NOMO-1 (cell line): ENCODE data around the gene FBXL7.

Experiments
- DNase-seq, 2 experiments: peaks; one replicate each; lab custom pipeline; 2025; ENCODE audit not compliant: unreplicated experiment in 2 of 2; lab: John Stamatoyannopoulos, UW

Gene FBXL7

GRCh38 chr5:15741591-15741990, 241.6 kb downstream of the FBXL7 start:
- DNase-seq: no peak

GRCh38 chr5:15746833-15747232, 246.9 kb downstream of the FBXL7 start:
- no peak for DNase-seq

- DNase-seq: no peak
Measured at GRCh38 chr5:15748266-15748665, 248.3 kb downstream of the FBXL7 start.

- no peak for DNase-seq
Measured at GRCh38 chr5:15752663-15753285, 252.8 kb downstream of the FBXL7 start.

GRCh38 chr5:15753752-15754151, 253.8 kb downstream of the FBXL7 start:
- DNase-seq: no peak

GRCh38 chr5:15757103-15757502, 257.1 kb downstream of the FBXL7 start:
- no peak for DNase-seq

- DNase-seq: no peak
Measured at GRCh38 chr5:15757619-15758018, 257.6 kb downstream of the FBXL7 start.

GRCh38 chr5:15762668-15763067, 262.7 kb downstream of the FBXL7 start:
- no peak for DNase-seq

GRCh38 chr5:15763754-15764153, 263.8 kb downstream of the FBXL7 start:
- DNase-seq: no peak

- DNase-seq: no peak
Measured at GRCh38 chr5:15768936-15769335, 269.0 kb downstream of the FBXL7 start.

GRCh38 chr5:15772131-15772530, 272.2 kb downstream of the FBXL7 start:
- DNase-seq: no peak

- no peak for DNase-seq
Measured at GRCh38 chr5:15774632-15775031, 274.7 kb downstream of the FBXL7 start.

GRCh38 chr5:15776346-15776745, 276.4 kb downstream of the FBXL7 start:
- DNase-seq: no peak

- no peak for DNase-seq
Measured at GRCh38 chr5:15783734-15784133, 283.8 kb downstream of the FBXL7 start.

- DNase-seq: no peak
Measured at GRCh38 chr5:15785531-15785981, 285.6 kb downstream of the FBXL7 start.

- DNase-seq: no peak
Measured at GRCh38 chr5:15786326-15786725, 286.3 kb downstream of the FBXL7 start.

- DNase-seq: no peak
Measured at GRCh38 chr5:15786884-15787283, 286.9 kb downstream of the FBXL7 start.

- DNase-seq: no peak
Measured at GRCh38 chr5:15787681-15788080, 287.7 kb downstream of the FBXL7 start.

- DNase-seq: no peak
Measured at GRCh38 chr5:15789642-15790041, 289.7 kb downstream of the FBXL7 start.

- no peak for DNase-seq
Measured at GRCh38 chr5:15790446-15791018, 290.6 kb downstream of the FBXL7 start.

GRCh38 chr5:15791274-15791673, 291.3 kb downstream of the FBXL7 start:
- DNase-seq: no peak

GRCh38 chr5:15791859-15792258, 291.9 kb downstream of the FBXL7 start:
- DNase-seq: no peak
